H9 (cell line): Measurements from ENCODE around the gene TRIP11. TPM values are rescaled to one million over a fixed set of nuclear protein-coding genes. Genes with fewer than 3 reads are reported as not detected.

Experiments used
- DNase-seq: peaks from one replicate; pipeline ENCODE4 v3.0.0-alpha.2; 2017
- H2AFZ ChIP-seq: one replicate; pipeline ENCODE4 v1.6.1; 2013; ENCODE audit warnings: mild to moderate bottlenecking, low read length, control low read depth, moderate library complexity
- H2AK5ac ChIP-seq: 2 replicates; pipeline ENCODE4 v1.6.1; 2013; ENCODE audit warnings: low read length, control low read depth, mixed read lengths; ENCODE audit not compliant: insufficient read length
- H2BK120ac ChIP-seq: one replicate; pipeline ENCODE4 v1.6.1; 2013; ENCODE audit warnings: low read depth, mild to moderate bottlenecking, low read length, control low read depth, inconsistent platforms; ENCODE audit not compliant: poor library complexity, severe bottlenecking
- H2BK12ac ChIP-seq: 2 replicates; pipeline ENCODE4 v1.6.1; 2013; ENCODE audit warnings: low read length, control low read depth, mixed read lengths, low read depth; ENCODE audit not compliant: insufficient read length
- H2BK15ac ChIP-seq: 2 replicates; pipeline ENCODE4 v1.6.1; 2013; ENCODE audit warnings: low read depth, low read length, control low read depth
- H2BK20ac ChIP-seq: one replicate; pipeline ENCODE4 v1.6.1; 2013; ENCODE audit warnings: low read depth, mild to moderate bottlenecking, low read length, control low read depth, inconsistent platforms; ENCODE audit not compliant: poor library complexity, severe bottlenecking
- H2BK5ac ChIP-seq: 2 replicates; pipeline ENCODE4 v1.6.1; 2013; ENCODE audit warnings: low read length, control low read depth, mixed read lengths; ENCODE audit not compliant: insufficient read length
- H3K14ac ChIP-seq: 2 replicates; pipeline ENCODE4 v1.6.1; 2013; ENCODE audit warnings: low read length, control low read depth; ENCODE audit not compliant: insufficient read depth
- H3K18ac ChIP-seq: 2 replicates; pipeline ENCODE4 v1.6.1; 2013; ENCODE audit warnings: low read depth, mild to moderate bottlenecking, mixed read lengths, low read length, control low read depth; ENCODE audit not compliant: insufficient read length
- H3K23ac ChIP-seq: 2 replicates; pipeline ENCODE4 v1.6.1; 2013; ENCODE audit warnings: low read length, control low read depth, mixed read lengths, low read depth; ENCODE audit not compliant: insufficient read length
- H3K23me2 ChIP-seq: 2 replicates; pipeline ENCODE4 v1.6.1; 2013; ENCODE audit warnings: low read depth, mild to moderate bottlenecking, mixed read lengths, low read length, control low read depth; ENCODE audit not compliant: insufficient read length, poor library complexity, severe bottlenecking
- H3K27ac ChIP-seq: 2 replicates; pipeline ENCODE4 v1.5.1; 2013; ENCODE audit warnings: low read length, control low read depth, mixed read lengths, low read depth; ENCODE audit not compliant: insufficient read length
- H3K27me3 ChIP-seq: 2 replicates; pipeline ENCODE4 v1.6.1; 2013; ENCODE audit warnings: low read length, control low read depth, inconsistent platforms; ENCODE audit not compliant: insufficient read depth
- H3K4ac ChIP-seq: 2 replicates; pipeline ENCODE4 v1.6.1; 2013; ENCODE audit warnings: low read depth, mild to moderate bottlenecking, control low read depth, inconsistent platforms, low read length, moderate library complexity
- H3K4me1 ChIP-seq: 2 replicates; pipeline ENCODE4 v1.6.1; 2013; ENCODE audit warnings: low read length, control low read depth, inconsistent platforms; ENCODE audit not compliant: insufficient read depth
- H3K4me2 ChIP-seq: 2 replicates; pipeline ENCODE4 v1.6.1; 2013; ENCODE audit warnings: low read length, control low read depth, mixed read lengths; ENCODE audit not compliant: insufficient read length, insufficient read depth
- H3K56ac ChIP-seq: 2 replicates; pipeline ENCODE4 v1.6.1; 2013; ENCODE audit warnings: low read depth, mild to moderate bottlenecking, mixed read lengths, low read length, control low read depth; ENCODE audit not compliant: insufficient read length
- H3K79me1 ChIP-seq: 2 replicates; pipeline ENCODE4 v1.6.1; 2013; ENCODE audit warnings: low read depth, mild to moderate bottlenecking, moderate library complexity, low read length, control low read depth, inconsistent platforms; ENCODE audit not compliant: insufficient read depth, poor library complexity, severe bottlenecking
- H3K79me2 ChIP-seq: 2 replicates; pipeline ENCODE4 v1.6.1; 2013; ENCODE audit warnings: low read length, control low read depth, inconsistent platforms; ENCODE audit not compliant: insufficient read depth
- H3K9ac ChIP-seq: 2 replicates; pipeline ENCODE4 v1.6.1; 2013; ENCODE audit warnings: low read length, control low read depth, mixed read lengths; ENCODE audit not compliant: insufficient read length; ENCODE audit errors: extremely low read depth
- H3K9me3 ChIP-seq: one replicate; pipeline ENCODE4 v1.6.1; 2013; ENCODE audit warnings: low read depth, low read length, inconsistent platforms; ENCODE audit not compliant: control insufficient read depth
- H3T11ph ChIP-seq: one replicate; pipeline ENCODE4 v1.6.1; 2013; ENCODE audit warnings: mild to moderate bottlenecking, low read length, control low read depth, inconsistent platforms
- H4K20me1 ChIP-seq: one replicate; pipeline ENCODE4 v1.6.1; 2013; ENCODE audit not compliant: control insufficient read depth, insufficient read length, insufficient read depth
- H4K5ac ChIP-seq: 2 replicates; pipeline ENCODE4 v1.6.1; 2013; ENCODE audit warnings: low read depth, mild to moderate bottlenecking, mixed read lengths, low read length, control low read depth; ENCODE audit not compliant: insufficient read length
- H4K8ac ChIP-seq: replicated peaks from 2 replicates; pipeline ENCODE4 v1.6.1; 2013; ENCODE audit warnings: low read length, control low read depth, mixed read lengths, low read depth; ENCODE audit not compliant: insufficient read length
- H4K91ac ChIP-seq: 2 replicates; pipeline ENCODE4 v1.6.1; 2013; ENCODE audit warnings: low read depth, mild to moderate bottlenecking, moderate library complexity, mixed read lengths, low read length, control low read depth; ENCODE audit not compliant: insufficient read length
- H3K27ac Mint-ChIP-seq, 3 experiments: 2 replicates in 2 of 3; 3 replicates in 1 of 3; pipeline ENCODE4 v1.8.0; 2020 to 2021; ENCODE audit warnings: mixed read lengths in 3 of 3, mild to moderate bottlenecking in 1 of 3, moderate library complexity in 1 of 3
- H3K27me3 Mint-ChIP-seq: 2 replicates; pipeline ENCODE4 v1.8.0; 2021; ENCODE audit warnings: low read depth, mild to moderate bottlenecking, moderate library complexity, mixed read lengths
- H3K36me3 Mint-ChIP-seq, 3 experiments: 2 replicates in 2 of 3; 3 replicates in 1 of 3; pipeline ENCODE4 v1.8.0; 2020 to 2021; ENCODE audit warnings: low read depth in 3 of 3, mixed read lengths in 3 of 3; ENCODE audit not compliant: insufficient read depth in 1 of 3
- H3K4me1 Mint-ChIP-seq, 2 experiments: 2 replicates each; pipeline ENCODE4 v1.8.0; 2020; ENCODE audit warnings: mixed read lengths in 2 of 2
- H3K4me3 Mint-ChIP-seq, 2 experiments: 2 replicates in 1 of 2; 3 replicates in 1 of 2; pipeline ENCODE4 v1.8.0; 2020 to 2021; ENCODE audit warnings: mild to moderate bottlenecking in 2 of 2, mixed read lengths in 2 of 2, moderate library complexity in 1 of 2
- H3K9me3 Mint-ChIP-seq, 2 experiments: 2 replicates in 1 of 2; 3 replicates in 1 of 2; pipeline ENCODE4 v1.8.0; 2020; ENCODE audit warnings: mild to moderate bottlenecking in 2 of 2, mixed read lengths in 2 of 2, moderate library complexity in 1 of 2
- WGBS: extraction: QIAGEN DNeasy Blood & Tissue Kit; methylation state at CpG from one replicate; pipeline ENCODE4 v1.1.7; 2013; ENCODE audit warnings: missing lambda C conversion rate, low lambda C conversion rate, mixed read lengths; ENCODE audit not compliant: insufficient read length; ENCODE audit errors: extremely low coverage; 5-methylcytosine and 5-hydroxymethylcytosine counted together
- total RNA-seq: library from RNA; stranded (reverse); gene quantifications from 2 replicates; pipeline ENCODE4 v1.2.1, GENCODE V29; 2021
- TF ChIP-seq, protein P1 (sequence below): fragments of 200-600 bp; sonication (generic); conservative IDR thresholded peaks from 3 replicates; pipeline ENCODE4 v1.8.0; 2021; ENCODE audit warnings: antibody characterized with exemption, mild to moderate bottlenecking

The TRIP11 gene
- total RNA-seq, 1 experiment from 2014 or later, result 33.5 TPM

DNA sequence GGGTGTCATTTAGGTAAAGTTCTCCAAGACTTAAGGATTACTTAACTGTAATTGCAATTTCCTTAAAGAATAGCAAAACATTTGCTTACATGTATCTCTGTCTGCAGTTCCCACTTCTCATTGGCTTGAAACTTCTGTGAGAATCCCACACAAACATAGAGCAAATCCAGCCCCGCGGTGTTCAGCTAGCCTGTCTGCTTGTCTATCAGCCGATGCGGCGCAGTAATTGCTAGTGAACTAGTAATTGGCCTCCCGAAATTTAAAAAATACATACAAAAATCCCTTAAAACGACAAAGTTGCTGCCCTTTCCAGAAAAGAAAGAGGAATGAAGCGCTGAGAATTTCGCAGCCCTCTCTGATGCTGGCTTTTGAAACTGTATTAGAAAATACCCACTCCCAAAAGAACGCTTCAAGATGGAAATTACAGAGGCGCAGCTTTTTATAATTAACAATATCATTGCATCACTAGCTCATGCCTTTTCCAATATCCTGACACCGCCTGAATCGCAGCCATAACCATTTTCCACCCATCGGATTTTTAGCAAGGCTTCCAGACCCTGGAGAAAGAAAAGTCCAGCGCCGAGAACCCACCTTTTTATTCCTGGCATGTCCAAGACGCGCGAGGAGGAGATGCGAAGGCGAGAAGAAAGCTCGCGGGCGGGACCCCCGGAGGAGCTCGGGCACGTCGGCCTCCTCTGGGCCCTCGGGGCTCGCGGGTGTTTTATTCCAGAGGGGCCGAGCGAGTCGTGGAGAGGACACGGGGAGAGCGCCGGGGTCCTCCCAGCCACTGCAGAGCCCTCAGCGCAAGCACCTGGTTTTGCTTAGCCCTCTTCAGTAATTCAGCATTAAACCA is 93.0 kb downstream of the TRIP11 start:
- H3K79me2 ChIP-seq, result no peaks in the 10 kb centered on the region
- no peak overlapping the region for H2AFZ ChIP-seq
- H3T11ph ChIP-seq, result no peak overlapping the region
- H3K23ac ChIP-seq, result no peak overlapping the region
- no CpG with 5 or more reads among the region's 38 CpGs for WGBS
- no peak overlapping the region for H2BK15ac ChIP-seq
- no peak overlapping the region for H4K5ac ChIP-seq
- no peak overlapping the region for H2BK12ac ChIP-seq
- H4K8ac ChIP-seq, result no peak overlapping the region
- Mint-ChIP-seq H3K4me3 (peak overlapping the region; percentile 68 to 89), H3K9me3 (no peaks in the 10 kb centered on the region), H3K4me1 (peaks cover 12 to 15% of the 10 kb centered on the region in 2 experiments), H3K36me3 (peaks cover 0 to 2% (median 0%) of the 10 kb centered on the region in 3 experiments; a peak in 2 of 7 replicates), H3K27ac (no peak overlapping the region), H3K27me3 (peaks cover 60% of the 10 kb centered on the region)
- no peak for DNase-seq
- no peak overlapping the region for H3K4ac ChIP-seq
- no peak overlapping the region for H3K56ac ChIP-seq
- no peak overlapping the region for H3K18ac ChIP-seq
- no peak overlapping the region for H3K27ac ChIP-seq
- H3K4me1 ChIP-seq, result 0 out of 2 replicates have a peak, but pooled peaks cover 4% of the 10 kb centered on the region
- no peaks in the 10 kb centered on the region for H3K9me3 ChIP-seq
- no peak overlapping the region for H3K14ac ChIP-seq
- no peaks in the 10 kb centered on the region for H4K20me1 ChIP-seq
- H2BK20ac ChIP-seq, result no peak overlapping the region
- H3K27me3 ChIP-seq, result peaks cover 6% of the 10 kb centered on the region
- H3K23me2 ChIP-seq, result peaks cover 7% of the 10 kb centered on the region
- no peak overlapping the region for H4K91ac ChIP-seq
- no peak overlapping the region for H3K9ac ChIP-seq
- H3K79me1 ChIP-seq, result no peaks in the 10 kb centered on the region
- TF ChIP-seq, protein P1, sequence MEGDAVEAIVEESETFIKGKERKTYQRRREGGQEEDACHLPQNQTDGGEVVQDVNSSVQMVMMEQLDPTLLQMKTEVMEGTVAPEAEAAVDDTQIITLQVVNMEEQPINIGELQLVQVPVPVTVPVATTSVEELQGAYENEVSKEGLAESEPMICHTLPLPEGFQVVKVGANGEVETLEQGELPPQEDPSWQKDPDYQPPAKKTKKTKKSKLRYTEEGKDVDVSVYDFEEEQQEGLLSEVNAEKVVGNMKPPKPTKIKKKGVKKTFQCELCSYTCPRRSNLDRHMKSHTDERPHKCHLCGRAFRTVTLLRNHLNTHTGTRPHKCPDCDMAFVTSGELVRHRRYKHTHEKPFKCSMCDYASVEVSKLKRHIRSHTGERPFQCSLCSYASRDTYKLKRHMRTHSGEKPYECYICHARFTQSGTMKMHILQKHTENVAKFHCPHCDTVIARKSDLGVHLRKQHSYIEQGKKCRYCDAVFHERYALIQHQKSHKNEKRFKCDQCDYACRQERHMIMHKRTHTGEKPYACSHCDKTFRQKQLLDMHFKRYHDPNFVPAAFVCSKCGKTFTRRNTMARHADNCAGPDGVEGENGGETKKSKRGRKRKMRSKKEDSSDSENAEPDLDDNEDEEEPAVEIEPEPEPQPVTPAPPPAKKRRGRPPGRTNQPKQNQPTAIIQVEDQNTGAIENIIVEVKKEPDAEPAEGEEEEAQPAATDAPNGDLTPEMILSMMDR, result no peak
- H2BK120ac ChIP-seq, result no peak overlapping the region
- H2AK5ac ChIP-seq, result no peak overlapping the region
- H3K4me2 ChIP-seq, result peak overlapping the region; percentile 74
- no peak overlapping the region for H2BK5ac ChIP-seq
